ENCODE measurements around the gene NOP14.

The NOP14 gene

GRCh38 chr4:2908686-2909085, 54.5 kb downstream of the NOP14 start:
- no peak for DNase-seq

GRCh38 chr4:2907706-2908293, 55.4 kb downstream of the NOP14 start:
- no peak for DNase-seq

DNA sequence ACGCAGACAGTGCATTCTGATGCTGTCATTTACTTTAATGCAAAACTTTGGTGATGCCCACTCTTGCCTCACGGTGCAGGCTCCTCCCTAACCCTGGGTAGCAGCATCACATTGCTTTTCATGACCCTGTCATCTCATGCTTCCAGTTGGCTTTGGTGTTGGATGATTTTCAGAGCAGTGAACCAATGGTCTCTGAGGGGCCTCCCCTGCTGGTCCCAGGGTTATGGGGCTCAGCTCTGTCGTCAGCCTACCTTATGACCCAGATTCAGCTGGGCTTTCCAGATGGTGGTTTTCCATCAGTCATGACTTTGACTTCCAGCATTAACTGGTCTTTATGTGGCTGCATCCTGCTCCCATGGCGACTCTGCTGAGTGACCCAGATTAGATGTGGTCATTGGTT, 56.0 kb downstream of the NOP14 start:
- no peak for DNase-seq

DNA sequence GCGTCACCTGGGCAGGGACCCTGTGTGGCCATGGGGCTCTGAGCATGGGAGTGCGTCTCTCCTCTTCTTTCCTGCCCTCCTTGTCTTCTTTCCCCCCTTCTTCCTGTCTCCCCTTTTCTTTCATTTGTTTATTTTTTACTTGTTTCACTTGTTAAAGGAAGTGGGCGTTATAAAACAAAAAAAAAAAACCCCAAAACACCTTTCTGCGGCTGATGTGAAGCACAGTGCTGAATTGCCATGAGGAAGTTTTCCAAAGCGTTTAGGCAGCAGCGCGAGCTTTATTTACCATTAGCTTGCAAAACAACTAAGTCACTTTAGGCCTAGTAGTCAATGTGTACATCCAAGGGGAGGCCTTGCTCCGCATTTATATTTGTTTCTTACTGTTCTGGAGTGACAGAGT, 57.0 kb downstream of the NOP14 start:
- DNase-seq = no peak

DNA sequence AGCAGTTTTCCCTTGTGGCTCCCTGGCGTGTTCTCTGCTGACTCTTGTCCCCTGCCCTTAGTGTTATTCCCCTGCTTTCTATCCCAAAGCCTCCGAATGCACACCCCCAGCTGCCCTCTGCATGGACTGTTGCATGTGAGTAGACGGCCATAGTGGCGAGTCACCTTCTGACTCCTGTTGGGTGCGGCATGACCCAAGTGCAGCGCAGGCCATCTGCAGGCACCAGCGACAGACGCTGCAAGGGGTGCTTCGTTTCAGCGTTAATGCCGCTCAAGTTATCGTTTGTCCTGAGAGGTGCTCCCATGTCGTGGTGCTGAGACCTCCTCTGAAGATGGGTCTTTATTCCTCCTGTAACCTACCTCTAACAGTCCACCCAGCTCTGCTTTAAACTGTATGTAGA, 57.7 kb downstream of the NOP14 start:
- DNase-seq = no peak

DNA sequence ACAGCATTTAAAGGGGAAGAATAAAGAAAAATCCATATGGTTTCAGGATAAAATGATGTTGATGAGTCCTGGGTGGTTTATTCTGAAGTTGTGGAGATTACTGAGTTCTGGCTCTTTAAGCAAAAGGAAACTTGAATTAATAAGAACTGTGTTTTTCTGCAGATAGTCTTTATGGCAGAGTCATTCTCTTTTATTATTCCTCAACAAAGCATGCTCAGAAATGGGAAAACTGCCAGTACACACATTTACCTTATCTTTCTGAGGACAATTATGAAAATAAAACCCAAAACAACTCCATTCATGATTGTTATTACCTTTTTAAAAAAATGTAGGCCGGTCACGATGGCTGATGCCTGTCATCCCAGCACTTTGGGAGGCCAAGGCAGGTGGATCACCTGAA, 61.1 kb downstream of the NOP14 start:
- DNase-seq = no peak

- DNase-seq = no peak
Observed at GRCh38 chr4:2901186-2901585, 62.0 kb downstream of the NOP14 start.

- no peak for DNase-seq
Observed at GRCh38 chr4:2900741-2901140, 62.5 kb downstream of the NOP14 start.

DNA sequence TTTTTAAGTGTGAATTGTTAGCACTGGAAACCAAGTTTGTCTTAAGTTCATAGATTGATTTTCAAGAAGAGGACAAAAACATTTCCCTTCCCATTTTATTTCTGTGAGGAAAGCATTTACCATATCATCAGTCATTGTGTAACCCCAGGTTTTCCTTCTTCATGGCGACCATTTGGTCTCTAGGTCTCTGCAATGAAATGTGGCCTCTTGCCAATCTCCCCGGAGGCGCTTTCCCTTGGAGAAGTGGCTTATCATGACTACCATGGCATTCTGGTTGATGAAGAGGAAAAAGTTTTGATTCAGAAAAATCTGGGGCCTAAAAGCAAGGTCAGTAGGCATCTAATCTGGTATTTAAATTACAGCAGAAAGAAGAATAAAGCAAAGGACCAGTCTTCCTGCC, 65.2 kb downstream of the NOP14 start:
- DNase-seq = no peak

GRCh38 chr4:2893772-2894171, 69.4 kb downstream of the NOP14 start:
- DNase-seq = no peak

- no peak for DNase-seq
Observed at GRCh38 chr4:2891294-2891693, 71.9 kb downstream of the NOP14 start.

GRCh38 chr4:2888886-2889285, 74.3 kb downstream of the NOP14 start:
- no peak for DNase-seq

All from activated CD4-positive, alpha-beta T cell treated with anti-CD3 and anti-CD28 coated beads for 4 hours (primary cell).